ENCODE results near the gene SP140.
"Not testable (repeated sequence)": the region's sequence is repeated elsewhere in the genome, so short reads cannot be mapped to it uniquely, and the experiment has no call there.

Gene SP140

DNA sequence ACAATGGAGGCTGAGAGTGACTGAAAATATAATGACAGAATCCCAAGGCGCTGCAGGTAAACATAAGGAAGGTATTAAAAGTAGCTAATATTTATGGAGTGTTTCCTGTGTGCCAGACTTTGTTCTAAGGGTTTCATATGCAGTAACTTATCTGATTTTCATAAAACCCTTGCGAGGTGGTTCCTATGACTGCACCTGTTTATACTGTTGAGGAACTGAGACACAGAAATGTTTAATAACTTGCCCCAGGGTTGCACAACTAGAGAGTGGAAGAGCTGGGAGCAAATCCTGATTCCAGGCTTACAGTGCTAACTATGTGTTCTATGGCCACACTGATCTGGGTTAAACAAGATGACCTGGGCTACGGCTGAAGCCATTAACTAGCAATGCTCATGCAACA lies 8.1 kb upstream of the SP140 start:
- Mint-ChIP-seq H3K27ac (peak overlapping the region; percentile 60), H3K4me3 (peak overlapping the region; percentile 100), H3K27me3 (ENCODE audit: low read depth) (no peaks in the 10 kb centered on the region), H3K4me1 (ENCODE audit: low read depth) (peaks cover 52% of the 10 kb centered on the region), H3K36me3 (ENCODE audit: low read depth) (peaks cover 76% of the 10 kb centered on the region), H3K9me3 (no peaks in the 10 kb centered on the region)
- DNase-seq (ENCODE audit: low spot score) = no peak

DNA sequence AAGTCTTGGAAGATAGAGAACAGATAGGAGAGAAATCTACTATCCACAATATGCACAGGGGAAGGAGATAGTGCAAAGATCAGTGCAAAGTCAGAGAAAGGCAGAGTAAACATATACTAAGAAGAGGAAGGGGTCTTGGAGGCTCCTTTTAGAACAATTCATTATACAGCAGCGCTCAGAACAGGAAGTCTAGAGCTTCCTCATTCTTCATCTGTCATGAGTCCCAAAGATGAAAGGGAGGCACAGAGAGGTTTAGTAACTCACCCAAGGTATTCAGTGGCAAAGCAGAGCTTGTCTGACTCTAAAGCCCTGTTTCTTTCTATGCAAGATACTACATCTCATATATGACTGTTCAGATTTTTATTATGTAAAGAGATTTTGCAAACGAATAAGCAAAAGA lies 7.1 kb upstream of the SP140 start:
- Mint-ChIP-seq H3K9me3 (no peaks in the 10 kb centered on the region), H3K27me3 (ENCODE audit: low read depth) (no peaks in the 10 kb centered on the region), H3K4me3 (peak overlapping the region; percentile 100), H3K27ac (peak overlapping the region; percentile 85), H3K4me1 (ENCODE audit: low read depth) (peaks cover 61% of the 10 kb centered on the region), H3K36me3 (ENCODE audit: low read depth) (peaks cover 66% of the 10 kb centered on the region)
- DNase-seq (ENCODE audit: low spot score) = no peak

DNA sequence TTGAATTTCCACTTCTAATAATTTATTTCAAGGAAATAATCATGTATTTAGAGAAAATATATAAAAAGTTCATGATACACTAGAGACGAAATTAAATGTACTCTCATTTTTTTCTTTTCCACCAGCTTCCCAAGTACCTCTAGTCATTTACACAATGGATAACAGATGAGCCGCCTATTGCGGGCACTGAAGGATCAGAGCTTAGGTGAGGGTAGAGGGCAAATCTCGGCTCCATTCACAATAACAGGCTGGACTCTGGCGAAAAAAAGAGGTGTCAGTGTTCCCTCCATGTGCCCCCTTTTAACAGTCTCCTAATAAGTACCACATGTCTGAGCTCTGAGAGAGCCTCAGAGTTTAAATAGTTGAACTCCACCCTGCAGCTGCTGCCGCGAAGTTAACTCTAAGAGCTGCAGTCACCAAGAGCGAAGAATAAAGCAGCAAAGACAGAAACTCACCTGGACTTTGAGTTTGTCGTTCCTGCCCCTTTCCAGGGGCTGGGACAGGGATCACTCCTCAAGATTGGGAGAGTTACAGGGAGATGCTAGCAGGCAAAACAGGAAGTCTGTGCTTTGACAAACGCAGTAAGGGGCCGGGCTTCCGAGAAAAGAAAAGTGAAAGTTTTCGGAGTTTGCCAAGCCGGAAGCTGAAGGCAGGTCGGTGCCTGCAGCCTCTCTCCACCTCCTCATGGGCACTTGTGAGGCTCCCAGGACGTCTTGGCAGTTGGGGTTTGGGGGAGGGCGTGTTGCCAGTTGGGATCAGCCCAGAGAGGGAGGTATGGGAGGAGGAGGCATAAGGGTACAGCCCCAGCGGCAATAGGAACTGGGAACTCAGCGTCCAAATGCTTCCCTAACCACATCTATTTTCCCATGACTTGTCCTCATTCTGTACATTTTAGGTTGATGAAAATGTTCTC lies 5.9 kb upstream of the SP140 start, which contains the start of gene SP110:
Gene SP110 (minus strand): TSS at position 566 of the 913 bp plus-strand sequence. CDS start 3,057 bp downstream, outside the sequence.
- no peaks in the 10 kb centered on the region for H3K9me3 Mint-ChIP-seq
- H3K27ac Mint-ChIP-seq = peak within 1 kb of the TSS; percentile 95
- DNase-seq (ENCODE audit: low spot score) = peak; percentile 78
- H3K4me1 Mint-ChIP-seq (ENCODE audit: low read depth) = peaks cover 65% of the 10 kb centered on the region
- no peaks in the 10 kb centered on the region for H3K27me3 Mint-ChIP-seq (ENCODE audit: low read depth)
- peak within 1 kb of the TSS; percentile 100 for H3K4me3 Mint-ChIP-seq
- H3K36me3 Mint-ChIP-seq (ENCODE audit: low read depth) = peaks cover 53% of the 10 kb centered on the region

DNA sequence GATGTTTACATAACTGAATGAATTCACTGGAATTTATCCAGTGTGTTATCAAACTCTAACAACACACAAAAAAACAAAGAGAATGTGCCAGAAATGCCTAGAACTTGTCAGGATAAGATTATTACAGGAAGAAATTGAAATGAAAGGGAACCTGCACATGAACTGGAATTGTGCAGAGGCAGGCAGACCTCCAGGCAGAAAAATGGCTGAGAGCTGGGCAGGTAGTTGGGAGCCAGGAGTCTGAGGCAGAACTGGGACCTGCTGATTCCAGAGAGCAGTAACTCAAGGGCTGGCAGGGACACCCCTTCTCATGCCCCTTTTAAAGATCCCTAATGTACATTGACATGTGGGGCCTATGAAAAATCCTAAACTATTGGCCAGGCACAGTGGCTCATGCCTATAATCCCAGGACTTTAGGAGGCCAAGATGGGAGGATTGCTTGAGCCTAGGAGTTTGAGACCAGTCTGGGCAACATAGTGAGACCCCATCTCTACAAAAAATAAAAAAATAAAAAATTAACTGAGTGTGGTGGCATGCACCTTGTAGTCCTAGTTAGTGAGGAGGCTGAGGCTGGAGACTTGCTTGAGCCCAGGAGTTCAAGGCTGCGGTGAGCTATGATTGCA lies 5.1 kb upstream of the SP140 start:
- DNase-seq (ENCODE audit: low spot score) = no peak
- Mint-ChIP-seq H3K27me3 (ENCODE audit: low read depth) (no peaks in the 10 kb centered on the region), H3K9me3 (no peaks in the 10 kb centered on the region), H3K4me3 (peak overlapping the region; percentile 100), H3K36me3 (ENCODE audit: low read depth) (peaks cover 46% of the 10 kb centered on the region), H3K4me1 (ENCODE audit: low read depth) (peaks cover 69% of the 10 kb centered on the region), H3K27ac (peak overlapping the region; percentile 95)

DNA sequence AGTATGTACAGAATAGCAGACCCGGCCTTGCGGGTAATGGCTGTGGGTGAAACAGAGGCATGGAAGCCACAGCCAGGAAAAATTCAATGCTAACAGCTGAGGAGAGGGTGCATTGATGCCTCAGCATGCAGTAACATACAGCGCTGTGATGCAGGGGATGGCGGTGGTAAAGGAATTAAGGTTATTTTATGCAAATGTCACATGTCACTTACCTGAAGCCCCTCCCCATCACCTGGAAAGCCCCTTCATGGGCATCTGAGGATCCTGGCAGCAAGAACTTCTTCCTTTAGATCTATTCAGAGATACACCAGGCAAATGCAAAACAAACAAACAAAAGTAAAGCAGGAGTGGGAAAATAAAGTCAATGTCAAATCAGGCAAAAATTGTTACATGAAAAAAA lies 4.0 kb upstream of the SP140 start:
- Mint-ChIP-seq H3K4me3 (no peak overlapping the region), H3K27me3 (ENCODE audit: low read depth) (no peaks in the 10 kb centered on the region), H3K9me3 (no peaks in the 10 kb centered on the region), H3K4me1 (ENCODE audit: low read depth) (peaks cover 65% of the 10 kb centered on the region), H3K36me3 (ENCODE audit: low read depth) (peaks cover 35% of the 10 kb centered on the region), H3K27ac (no peak overlapping the region)
- DNase-seq (ENCODE audit: low spot score) = no peak

- H3K27me3 Mint-ChIP-seq (ENCODE audit: low read depth); H3K9me3 Mint-ChIP-seq; DNase-seq (ENCODE audit: low spot score): not testable (repeated sequence)
- Mint-ChIP-seq H3K27ac (peak overlapping the region; percentile 33), H3K4me1 (ENCODE audit: low read depth) (peaks cover 64% of the 10 kb centered on the region), H3K36me3 (ENCODE audit: low read depth) (peaks cover 32% of the 10 kb centered on the region), H3K4me3 (peak overlapping the region; percentile 2)
These were observed 2.7 kb upstream of the SP140 start for GRCh38 chr2:230222829-230223228.

GRCh38 chr2:230224458-230224857 lies 1.1 kb upstream of the SP140 start:
- no peaks in the 10 kb centered on the region for H3K9me3 Mint-ChIP-seq

DNA sequence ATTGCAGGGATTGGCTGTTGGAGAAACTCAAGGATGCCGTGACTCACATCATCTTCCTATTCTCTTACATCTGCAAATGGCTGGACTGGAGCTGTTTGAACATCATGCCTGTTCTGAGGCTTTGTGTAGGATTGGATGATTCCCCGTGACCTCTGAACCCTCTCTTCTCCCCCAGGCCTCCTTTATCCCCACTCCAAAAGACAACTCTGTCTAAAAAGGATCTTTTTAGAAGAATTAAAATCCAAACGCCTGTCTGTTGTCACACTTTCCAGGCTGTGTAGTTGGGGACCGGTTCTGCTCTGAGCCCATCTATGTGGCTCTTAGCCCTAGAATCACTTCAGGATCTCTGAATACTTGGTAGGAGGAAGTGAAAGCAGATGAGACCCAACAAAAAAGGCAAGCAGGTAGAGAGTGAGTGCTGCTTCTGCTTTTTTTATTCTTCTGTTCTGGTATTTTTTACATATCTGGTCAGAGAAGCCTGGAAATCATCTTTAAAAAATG lies 565 bp downstream of the SP140 start:
- Mint-ChIP-seq H3K9me3 (peaks cover 15% of the 10 kb centered on the region), H3K27me3 (ENCODE audit: low read depth) (no peaks in the 10 kb centered on the region), H3K4me1 (ENCODE audit: low read depth) (peaks cover 70% of the 10 kb centered on the region), H3K27ac (peak overlapping the region; percentile 95), H3K36me3 (ENCODE audit: low read depth) (peaks cover 37% of the 10 kb centered on the region), H3K4me3 (peak overlapping the region; percentile 93)
- no peak for DNase-seq (ENCODE audit: low spot score)

More at GRCh38 chr2:230224458-230224857, 1.1 kb upstream of the SP140 start:
- Mint-ChIP-seq H3K27ac (peak overlapping the region; percentile 95), H3K4me1 (ENCODE audit: low read depth) (peaks cover 69% of the 10 kb centered on the region), H3K4me3 (peak overlapping the region; percentile 93), H3K27me3 (ENCODE audit: low read depth) (no peaks in the 10 kb centered on the region), H3K36me3 (ENCODE audit: low read depth) (peaks cover 29% of the 10 kb centered on the region)
- no peak for DNase-seq (ENCODE audit: low spot score)

DNA sequence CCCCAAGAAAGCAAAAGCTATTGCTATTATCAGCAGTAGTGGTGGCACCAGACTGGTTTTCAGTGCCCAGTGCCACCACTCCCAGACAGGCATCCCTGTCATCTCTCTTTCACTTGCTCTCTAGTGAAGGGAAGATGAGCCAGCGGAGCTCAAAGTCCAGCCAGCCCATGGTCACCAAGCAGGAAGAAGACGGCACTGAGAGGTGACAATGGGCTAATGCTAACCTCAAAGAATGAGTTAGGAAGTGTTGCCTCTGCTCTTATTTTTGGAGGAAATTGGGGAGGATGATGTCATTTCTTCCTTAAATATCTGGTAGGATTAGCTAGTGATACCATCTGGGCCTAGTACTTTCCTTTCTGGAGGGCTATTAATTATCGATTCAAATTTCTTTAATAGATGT lies 1.7 kb downstream of the SP140 start:
- Mint-ChIP-seq H3K4me1 (ENCODE audit: low read depth) (peaks cover 70% of the 10 kb centered on the region), H3K27ac (peak overlapping the region; percentile 78), H3K27me3 (ENCODE audit: low read depth) (no peaks in the 10 kb centered on the region), H3K9me3 (peaks cover 20% of the 10 kb centered on the region), H3K36me3 (ENCODE audit: low read depth) (peaks cover 44% of the 10 kb centered on the region), H3K4me3 (peak overlapping the region; percentile 91)
- no peak for DNase-seq (ENCODE audit: low spot score)

DNA sequence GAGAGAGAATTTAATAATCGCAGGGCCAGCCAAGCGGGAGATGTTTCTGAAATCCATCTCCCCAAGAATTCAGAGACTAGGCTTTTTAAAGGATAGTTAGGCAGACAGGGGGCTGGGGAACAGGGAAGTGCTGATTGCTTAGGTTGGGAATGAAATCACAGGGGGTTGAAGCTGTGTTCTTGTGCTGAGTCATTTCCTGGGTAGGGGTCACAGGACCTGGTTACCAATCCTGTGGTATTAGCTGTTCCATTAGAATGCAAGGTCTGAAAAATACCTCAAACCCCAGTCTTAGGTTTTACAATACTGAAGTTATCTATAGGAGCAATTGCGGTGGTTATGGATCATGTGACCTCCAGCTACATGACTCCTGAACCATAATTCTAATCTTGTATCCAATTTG lies 4.6 kb downstream of the SP140 start:
- Mint-ChIP-seq H3K36me3 (ENCODE audit: low read depth) (peaks cover 61% of the 10 kb centered on the region), H3K4me3 (peak overlapping the region; percentile 53), H3K4me1 (ENCODE audit: low read depth) (peaks cover 64% of the 10 kb centered on the region), H3K27ac (peak overlapping the region; percentile 54), H3K9me3 (peaks cover 22% of the 10 kb centered on the region), H3K27me3 (ENCODE audit: low read depth) (no peaks in the 10 kb centered on the region)
- DNase-seq (ENCODE audit: low spot score) = no peak

- H3K4me3 Mint-ChIP-seq = peak overlapping the region; percentile 64
- peaks cover 64% of the 10 kb centered on the region for H3K36me3 Mint-ChIP-seq (ENCODE audit: low read depth)
- H3K9me3 Mint-ChIP-seq = peaks cover 22% of the 10 kb centered on the region
- H3K27ac Mint-ChIP-seq = peak overlapping the region; percentile 62
- no peak for DNase-seq (ENCODE audit: low spot score)
- peaks cover 64% of the 10 kb centered on the region for H3K4me1 Mint-ChIP-seq (ENCODE audit: low read depth)
- H3K27me3 Mint-ChIP-seq (ENCODE audit: low read depth) = no peaks in the 10 kb centered on the region
These were observed 5.1 kb downstream of the SP140 start for GRCh38 chr2:230230496-230231200.

DNA sequence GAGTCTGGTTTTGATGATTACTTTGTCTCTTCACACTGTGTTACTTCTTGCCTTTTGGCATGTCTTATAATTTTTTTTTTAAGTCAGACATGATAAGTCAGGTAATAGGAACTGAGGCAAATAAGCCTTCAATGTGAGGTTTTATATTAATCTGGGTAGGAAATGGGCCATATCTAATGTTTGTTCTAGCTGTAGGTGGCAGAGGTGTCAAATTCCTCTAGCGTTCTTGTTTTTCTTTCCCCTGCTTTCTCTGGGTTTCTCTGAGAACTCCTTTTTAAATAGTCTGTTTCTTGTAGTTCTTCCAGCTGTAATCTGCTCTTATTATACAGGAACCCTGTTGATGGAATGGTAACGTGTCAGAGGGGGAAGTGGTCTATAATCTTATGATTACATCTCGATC lies 5.7 kb downstream of the SP140 start:
- peaks cover 61% of the 10 kb centered on the region for H3K4me1 Mint-ChIP-seq (ENCODE audit: low read depth)
- H3K9me3 Mint-ChIP-seq = peaks cover 22% of the 10 kb centered on the region
- peaks cover 69% of the 10 kb centered on the region for H3K36me3 Mint-ChIP-seq (ENCODE audit: low read depth)
- no peak overlapping the region for H3K27ac Mint-ChIP-seq
- DNase-seq (ENCODE audit: low spot score) = no peak
- peak overlapping the region; percentile 64 for H3K4me3 Mint-ChIP-seq
- no peaks in the 10 kb centered on the region for H3K27me3 Mint-ChIP-seq (ENCODE audit: low read depth)

GRCh38 chr2:230234122-230234722 lies 8.7 kb downstream of the SP140 start:
- H3K27ac Mint-ChIP-seq = peak overlapping the region; percentile 79
- H3K27me3 Mint-ChIP-seq (ENCODE audit: low read depth) = no peaks in the 10 kb centered on the region
- peak overlapping the region; percentile 69 for H3K4me3 Mint-ChIP-seq
- H3K36me3 Mint-ChIP-seq (ENCODE audit: low read depth) = peaks cover 77% of the 10 kb centered on the region
- peak; percentile 17 for DNase-seq (ENCODE audit: low spot score)
- H3K4me1 Mint-ChIP-seq (ENCODE audit: low read depth) = peaks cover 40% of the 10 kb centered on the region
- H3K9me3 Mint-ChIP-seq = peaks cover 22% of the 10 kb centered on the region
